SJCRH30 (cell line): ENCODE results near the gene CHSY3. TPM values are rescaled to one million over a fixed set of nuclear protein-coding genes. Genes with fewer than 3 reads are reported as not detected.

Experiments
- DNase-seq, 2 experiments: peaks; one replicate each; pipeline ENCODE4 v3.0.0-alpha.2; 2015 to 2020
- H3K27ac ChIP-seq: fragments of 250-450 bp; sonication (Bioruptor Pico); 2 replicates; pipeline ENCODE4 v1.5.1; 2020; ENCODE audit warnings: mild to moderate bottlenecking, moderate library complexity
- H3K27me3 ChIP-seq: fragments of 250-450 bp; sonication (Bioruptor Pico); 2 replicates; pipeline ENCODE4 v1.5.1; 2020; ENCODE audit warnings: mild to moderate bottlenecking, moderate library complexity
- H3K36me3 ChIP-seq: fragments of 250-450 bp; sonication (Bioruptor Pico); 2 replicates; pipeline ENCODE4 v1.5.1; 2020; ENCODE audit warnings: mild to moderate bottlenecking, moderate library complexity
- H3K4me1 ChIP-seq: fragments of 250-450 bp; sonication (Bioruptor Pico); 2 replicates; pipeline ENCODE4 v1.5.1; 2020; ENCODE audit warnings: mild to moderate bottlenecking, moderate library complexity
- H3K4me3 ChIP-seq: fragments of 250-450 bp; sonication (Bioruptor Pico); 2 replicates; pipeline ENCODE4 v1.5.1; 2020; ENCODE audit warnings: mild to moderate bottlenecking, moderate library complexity
- H3K9me3 ChIP-seq: fragments of 250-450 bp; sonication (Bioruptor Pico); replicated peaks from 2 replicates; pipeline ENCODE4 v1.5.1; 2020; ENCODE audit warnings: mild to moderate bottlenecking, moderate library complexity
- total RNA-seq: library from RNA; depleted of rRNA; stranded (reverse); fragments of >200 nt; shearing (Covaris generic); gene quantifications from 2 replicates; pipeline ENCODE4 v1.2.3, GENCODE V29; 2014

Gene CHSY3
- total RNA-seq, 1 experiment from 2014 or later = 1.9 TPM

GRCh38 chr5:130023604-130024003 lies 119.3 kb downstream of the CHSY3 start:
- Histone ChIP-seq H3K4me1 (no peaks in the 10 kb centered on the region), H3K9me3 (no peaks in the 10 kb centered on the region), H3K36me3 (no peaks in the 10 kb centered on the region), H3K27ac (no peak overlapping the region), H3K27me3 (no peaks in the 10 kb centered on the region), H3K4me3 (no peak overlapping the region)
- DNase-seq = no peak

GRCh38 chr5:130024006-130024405 lies 119.7 kb downstream of the CHSY3 start:
- DNase-seq = no peak
- H3K36me3 ChIP-seq = no peaks in the 10 kb centered on the region

GRCh38 chr5:130025511-130025910 lies 121.2 kb downstream of the CHSY3 start:
- H3K9me3 ChIP-seq = no peaks in the 10 kb centered on the region
- H3K4me3 ChIP-seq = no peak overlapping the region
- DNase-seq = no peak
- no peaks in the 10 kb centered on the region for H3K27me3 ChIP-seq
- H3K27ac ChIP-seq = no peak overlapping the region
- no peaks in the 10 kb centered on the region for H3K36me3 ChIP-seq
- no peaks in the 10 kb centered on the region for H3K4me1 ChIP-seq

More at GRCh38 chr5:130024006-130024405, 119.7 kb downstream of the CHSY3 start:
- no peak overlapping the region for H3K4me3 ChIP-seq
- no peak overlapping the region for H3K27ac ChIP-seq
- H3K4me1 ChIP-seq = no peaks in the 10 kb centered on the region
- H3K27me3 ChIP-seq = no peaks in the 10 kb centered on the region
- no peaks in the 10 kb centered on the region for H3K9me3 ChIP-seq

- no peaks in the 10 kb centered on the region for H3K36me3 ChIP-seq
- no peak for DNase-seq
- no peak overlapping the region for H3K4me3 ChIP-seq
- H3K27ac ChIP-seq = no peak overlapping the region
- H3K4me1 ChIP-seq = no peaks in the 10 kb centered on the region
- H3K27me3 ChIP-seq = no peaks in the 10 kb centered on the region
- H3K9me3 ChIP-seq = no peaks in the 10 kb centered on the region
Observed at GRCh38 chr5:130032807-130033206, 128.5 kb downstream of the CHSY3 start.

DNA sequence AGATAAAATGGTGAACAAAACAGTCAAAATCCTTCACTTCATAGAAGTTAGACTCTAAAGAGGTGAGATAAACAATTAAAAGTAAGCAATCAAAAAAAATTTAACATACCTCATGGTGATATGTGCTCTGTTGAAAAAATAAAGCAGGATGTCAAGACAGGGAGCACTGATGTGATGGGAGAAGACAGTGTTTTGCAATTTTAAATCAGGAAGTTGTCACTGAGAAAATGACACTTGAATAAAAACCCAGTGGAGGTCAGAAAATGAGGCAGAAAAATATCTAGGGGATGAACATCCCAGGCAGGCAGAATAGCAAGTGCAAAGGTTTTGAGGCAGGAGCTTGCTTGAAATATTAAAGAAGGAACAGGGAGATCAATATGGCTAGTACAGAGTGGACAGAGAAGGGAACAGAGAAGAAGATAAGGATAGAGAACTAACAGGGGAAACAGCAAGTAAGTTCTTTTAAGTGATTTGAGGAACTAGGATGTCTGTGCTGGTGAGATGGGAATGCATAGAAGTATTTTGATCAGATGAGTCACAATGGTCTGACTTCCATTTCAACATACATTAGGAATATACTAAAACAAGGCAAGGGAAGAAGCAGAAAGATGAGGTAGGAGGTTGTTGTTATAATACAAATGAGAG lies 130.4 kb downstream of the CHSY3 start:
- Histone ChIP-seq H3K9me3 (no peaks in the 10 kb centered on the region), H3K27ac (no peak overlapping the region), H3K4me1 (no peaks in the 10 kb centered on the region), H3K4me3 (no peak overlapping the region), H3K36me3 (no peaks in the 10 kb centered on the region), H3K27me3 (no peaks in the 10 kb centered on the region)
- no peak for DNase-seq

DNA sequence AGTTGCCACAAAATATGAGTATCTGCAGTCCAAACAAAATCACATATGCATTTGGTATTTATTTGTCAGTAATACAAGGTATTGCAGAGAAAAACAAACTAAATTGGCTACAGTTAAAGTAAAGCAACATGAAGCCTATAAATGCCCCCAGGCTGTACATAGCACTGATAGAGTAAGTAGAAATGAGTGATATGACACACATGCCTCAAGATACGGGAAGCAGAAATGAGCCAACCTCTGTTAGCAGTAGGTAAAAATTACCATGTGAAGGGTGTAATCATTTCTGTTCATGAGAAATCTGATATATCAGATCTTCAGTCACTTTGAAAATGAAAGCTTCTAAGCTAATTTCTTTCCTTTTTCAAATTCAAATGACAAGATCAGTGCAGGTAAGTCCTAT lies 131.1 kb downstream of the CHSY3 start:
- Histone ChIP-seq H3K36me3 (no peaks in the 10 kb centered on the region), H3K27ac (no peak overlapping the region), H3K4me3 (no peak overlapping the region), H3K9me3 (no peaks in the 10 kb centered on the region), H3K4me1 (no peaks in the 10 kb centered on the region), H3K27me3 (no peaks in the 10 kb centered on the region)
- no peak for DNase-seq

DNA sequence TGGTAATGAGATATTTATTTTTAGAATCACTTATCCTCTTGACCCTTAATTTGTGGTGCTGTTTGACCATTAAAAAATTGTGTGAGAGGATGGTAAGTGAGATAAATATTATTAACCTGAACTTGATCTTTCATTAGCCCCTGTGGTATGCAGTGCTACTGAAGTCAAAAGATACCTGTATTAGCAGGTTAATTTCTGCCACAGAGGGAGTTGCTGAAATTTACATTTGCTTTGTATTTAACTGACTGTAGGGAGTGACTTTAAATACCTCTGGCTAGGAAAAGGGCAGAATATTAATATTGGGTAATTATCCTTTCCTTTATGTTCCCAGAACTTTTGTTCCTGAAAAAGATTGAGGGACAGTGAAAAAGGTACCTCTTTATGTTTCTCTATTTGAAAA lies 133.6 kb downstream of the CHSY3 start:
- no peaks in the 10 kb centered on the region for H3K4me1 ChIP-seq
- no peaks in the 10 kb centered on the region for H3K36me3 ChIP-seq
- no peak overlapping the region for H3K27ac ChIP-seq
- H3K27me3 ChIP-seq = no peaks in the 10 kb centered on the region
- H3K9me3 ChIP-seq = no peaks in the 10 kb centered on the region
- no peak for DNase-seq
- no peak overlapping the region for H3K4me3 ChIP-seq

GRCh38 chr5:130043834-130044233 lies 139.6 kb downstream of the CHSY3 start:
- Histone ChIP-seq H3K36me3 (no peaks in the 10 kb centered on the region), H3K4me3 (no peak overlapping the region), H3K27ac (no peak overlapping the region), H3K9me3 (no peaks in the 10 kb centered on the region), H3K27me3 (no peaks in the 10 kb centered on the region), H3K4me1 (no peaks in the 10 kb centered on the region)
- DNase-seq = no peak

DNA sequence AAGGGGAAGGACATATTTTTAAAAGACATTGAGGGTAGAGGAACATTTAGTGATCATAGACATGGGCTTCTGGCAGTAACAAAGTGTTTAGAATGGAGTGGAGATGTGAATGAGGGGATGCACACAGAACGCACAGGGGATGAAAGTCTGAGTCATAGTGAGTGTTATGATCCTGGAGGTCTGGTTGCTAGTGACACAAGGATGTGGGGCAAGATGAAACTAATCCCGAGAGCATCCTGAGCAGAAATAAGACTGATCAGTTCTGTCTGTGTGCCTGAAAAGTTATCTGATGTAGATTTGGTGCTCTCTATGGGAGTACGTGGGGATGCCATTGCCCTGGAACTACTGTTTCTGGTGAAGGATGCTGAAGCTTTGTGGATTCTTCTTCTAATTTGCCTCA lies 141.1 kb downstream of the CHSY3 start:
- H3K4me1 ChIP-seq = no peaks in the 10 kb centered on the region
- no peaks in the 10 kb centered on the region for H3K36me3 ChIP-seq
- H3K4me3 ChIP-seq = no peak overlapping the region
- no peaks in the 10 kb centered on the region for H3K9me3 ChIP-seq
- H3K27me3 ChIP-seq = no peaks in the 10 kb centered on the region
- no peak overlapping the region for H3K27ac ChIP-seq
- DNase-seq = no peak

DNA sequence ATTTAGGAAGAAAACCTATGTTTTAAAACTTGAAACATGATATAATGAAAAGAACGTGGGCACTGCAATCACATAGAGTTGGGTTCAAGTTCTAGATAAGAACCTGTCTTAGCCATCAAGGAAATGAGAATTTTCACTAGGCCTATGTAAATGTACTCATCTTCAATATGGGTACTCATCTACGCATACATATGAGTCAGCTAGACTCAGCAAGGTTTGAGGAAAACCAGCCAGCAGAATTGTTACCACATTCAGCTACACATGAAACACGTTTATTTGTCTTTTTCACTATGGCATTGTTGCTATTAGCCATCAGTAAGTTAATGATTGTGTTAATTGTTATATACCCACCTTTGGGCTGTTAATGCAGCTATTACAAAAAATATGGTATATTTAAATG lies 146.3 kb downstream of the CHSY3 start:
- Histone ChIP-seq H3K27me3 (no peaks in the 10 kb centered on the region), H3K36me3 (no peaks in the 10 kb centered on the region), H3K27ac (no peak overlapping the region), H3K4me1 (no peaks in the 10 kb centered on the region), H3K4me3 (no peak overlapping the region), H3K9me3 (no peaks in the 10 kb centered on the region)
- no peak for DNase-seq

DNA sequence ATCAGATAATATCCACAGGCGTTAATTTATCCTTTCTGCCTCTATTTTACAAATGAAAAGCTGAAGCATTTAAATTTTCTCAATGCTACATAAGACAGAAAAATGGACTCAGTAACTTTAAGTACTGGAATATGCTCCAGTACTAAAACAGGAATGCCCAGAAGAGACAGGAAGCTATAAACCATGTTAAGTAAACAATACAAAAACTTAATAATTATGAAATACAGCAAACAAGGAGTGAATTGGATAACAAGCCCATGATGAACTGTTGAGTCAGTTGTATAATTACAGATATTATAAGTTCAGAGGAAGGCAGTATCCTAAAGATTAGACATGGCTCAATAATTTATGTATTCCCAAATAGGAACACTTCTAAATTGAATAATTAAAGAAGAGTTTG lies 148.5 kb downstream of the CHSY3 start:
- Histone ChIP-seq H3K9me3 (no peaks in the 10 kb centered on the region), H3K36me3 (no peaks in the 10 kb centered on the region), H3K27ac (no peak overlapping the region), H3K27me3 (no peaks in the 10 kb centered on the region), H3K4me1 (no peaks in the 10 kb centered on the region), H3K4me3 (no peak overlapping the region)
- no peak for DNase-seq

DNA sequence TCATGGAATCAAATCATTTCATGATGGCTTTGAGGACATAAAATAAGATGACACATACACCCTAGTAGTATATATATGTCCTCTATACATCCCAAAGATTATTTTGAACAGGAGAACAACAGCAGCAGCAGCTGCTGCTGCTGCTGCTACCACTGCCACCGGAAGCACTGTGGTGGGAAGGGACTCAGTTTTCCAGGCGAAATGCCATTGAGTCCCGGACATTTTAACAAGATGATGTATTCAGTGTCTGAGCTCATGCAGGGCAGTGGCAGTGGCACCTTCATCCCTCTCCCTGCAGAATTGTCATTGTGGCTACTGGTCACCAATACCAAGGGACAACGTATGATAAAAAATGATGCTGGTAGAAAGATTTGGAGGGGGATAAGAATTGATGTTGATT lies 151.3 kb downstream of the CHSY3 start:
- Histone ChIP-seq H3K27me3 (no peaks in the 10 kb centered on the region), H3K4me3 (no peak overlapping the region), H3K4me1 (no peaks in the 10 kb centered on the region), H3K27ac (no peak overlapping the region), H3K36me3 (no peaks in the 10 kb centered on the region), H3K9me3 (0 out of 2 replicates have a peak, but pooled peaks cover 2% of the 10 kb centered on the region)
- DNase-seq = peak; percentile 3 to 10

DNA sequence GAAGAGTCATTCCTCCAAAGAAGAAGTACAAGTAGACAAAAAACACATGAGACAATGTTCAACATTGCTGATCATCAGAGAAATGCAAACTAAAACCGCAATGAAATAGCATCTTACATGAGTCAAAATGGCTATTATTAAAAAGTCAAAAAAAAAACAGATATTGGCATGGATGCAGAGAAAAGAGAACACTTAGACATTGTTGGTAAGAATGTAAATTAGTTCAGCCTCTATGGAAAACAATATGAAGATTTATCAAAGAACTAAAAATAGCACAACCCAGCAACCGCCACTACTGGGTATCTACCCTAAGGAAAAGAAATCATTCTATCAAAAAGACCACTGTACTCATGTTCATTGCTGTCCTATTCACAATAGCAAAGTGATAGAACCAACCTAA lies 157.5 kb downstream of the CHSY3 start:
- Histone ChIP-seq H3K27me3 (no peaks in the 10 kb centered on the region), H3K27ac (no peak overlapping the region), H3K4me1 (no peaks in the 10 kb centered on the region), H3K4me3 (no peak overlapping the region), H3K9me3 (0 out of 2 replicates have a peak, but pooled peaks cover 2% of the 10 kb centered on the region), H3K36me3 (no peaks in the 10 kb centered on the region)
- no peak for DNase-seq

DNA sequence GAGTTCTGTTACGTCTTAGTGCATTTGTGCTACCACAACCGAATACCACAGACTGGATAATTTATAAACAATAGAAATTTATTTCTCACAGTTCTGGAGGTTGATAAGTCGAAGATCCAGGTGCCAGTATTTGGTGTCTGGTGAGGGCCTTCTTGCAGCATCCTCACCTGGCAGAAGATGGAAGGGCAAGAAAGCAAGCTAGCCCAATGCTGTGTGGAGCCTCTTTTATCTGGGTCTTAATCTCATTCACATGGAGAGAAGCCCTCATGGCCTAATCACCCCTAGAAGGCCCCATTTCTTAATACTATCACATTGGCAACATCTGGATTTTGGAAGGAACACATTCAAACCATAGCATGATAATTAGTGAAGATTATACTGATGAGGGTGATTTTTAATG lies 159.3 kb downstream of the CHSY3 start:
- Histone ChIP-seq H3K36me3 (no peaks in the 10 kb centered on the region), H3K27ac (no peak overlapping the region), H3K4me1 (no peaks in the 10 kb centered on the region), H3K4me3 (no peak overlapping the region), H3K27me3 (no peaks in the 10 kb centered on the region), H3K9me3 (0 out of 2 replicates have a peak, but pooled peaks cover 2% of the 10 kb centered on the region)
- DNase-seq = no peak

DNA sequence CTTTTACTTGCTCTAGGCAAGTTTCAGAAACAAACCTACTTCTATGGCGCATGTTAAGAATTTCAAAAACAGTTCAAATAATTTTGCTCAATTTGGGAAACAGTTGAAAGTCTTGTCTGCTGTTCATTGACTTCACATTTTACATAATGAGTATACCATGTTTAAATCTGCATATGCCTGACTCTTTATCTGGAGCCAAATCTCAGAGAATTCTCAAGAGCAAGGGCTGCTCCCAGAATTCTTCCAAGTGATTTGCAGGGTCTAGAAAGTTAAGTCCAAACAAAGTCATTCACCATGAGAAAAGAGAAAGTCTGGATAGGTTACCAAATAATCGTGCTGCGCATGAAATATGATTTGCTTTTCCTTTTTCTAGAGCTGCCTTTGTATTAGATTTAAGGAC lies 160.2 kb downstream of the CHSY3 start:
- Histone ChIP-seq H3K36me3 (no peaks in the 10 kb centered on the region), H3K27me3 (no peaks in the 10 kb centered on the region), H3K4me1 (no peaks in the 10 kb centered on the region), H3K27ac (no peak overlapping the region), H3K4me3 (no peak overlapping the region), H3K9me3 (0 out of 2 replicates have a peak, but pooled peaks cover 2% of the 10 kb centered on the region)
- no peak for DNase-seq

GRCh38 chr5:130065617-130066016 lies 161.4 kb downstream of the CHSY3 start:
- H3K36me3 ChIP-seq = no peaks in the 10 kb centered on the region

More at GRCh38 chr5:130065617-130066016, 161.4 kb downstream of the CHSY3 start:
- Histone ChIP-seq H3K4me3 (no peak overlapping the region), H3K27me3 (no peaks in the 10 kb centered on the region), H3K4me1 (no peaks in the 10 kb centered on the region), H3K27ac (no peak overlapping the region), H3K9me3 (no peaks in the 10 kb centered on the region)
- no peak for DNase-seq
